ENCODE results near the gene SNX25.

GRCh38 chr4:185235843-185236503 is 26.6 kb downstream of the SNX25 start:
- no peak for TF ChIP-seq POLR2A (IDR thresholded peaks at IDR 0.05)
- TF ChIP-seq CTCF (IDR thresholded peaks at IDR 0.05) = no peak
